IPS-18c (cell line): Measurements from ENCODE around the gene ORM1.

Experiments used
- H3K4me3 ChIP-seq: 2 replicates; pipeline ENCODE4 v1.7.0; 2013; ENCODE audit warnings: low read depth, mild to moderate bottlenecking, low read length, moderate library complexity; ENCODE audit not compliant: insufficient read depth
- H3K9me3 ChIP-seq: one replicate; pipeline ENCODE4 v1.6.1; 2013; ENCODE audit warnings: mild to moderate bottlenecking, low read length, moderate library complexity; ENCODE audit not compliant: control insufficient read depth, insufficient read depth

ORM1 gene

DNA sequence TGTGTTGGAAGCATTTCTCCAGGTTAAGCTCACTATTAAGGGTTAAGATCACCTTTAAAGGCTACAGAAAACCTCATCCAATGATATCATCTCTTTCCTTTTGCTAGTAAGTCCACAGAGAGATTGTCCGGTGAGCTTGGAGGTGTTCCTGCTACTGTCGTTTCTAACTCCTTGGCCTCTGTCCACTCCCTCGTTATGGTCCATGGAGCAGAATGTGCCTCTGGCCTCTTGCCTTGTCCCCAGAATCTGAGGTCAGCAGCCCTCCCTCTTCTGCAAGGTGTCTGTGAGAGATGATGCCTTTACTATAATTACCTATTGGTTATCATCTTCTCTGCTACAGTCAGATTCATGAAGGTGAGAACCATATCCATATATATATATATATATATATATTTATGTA is 21.8 kb downstream of the ORM1 start:
- Histone ChIP-seq H3K4me3 (no peak overlapping the region), H3K9me3 (no peaks in the 10 kb centered on the region)

DNA sequence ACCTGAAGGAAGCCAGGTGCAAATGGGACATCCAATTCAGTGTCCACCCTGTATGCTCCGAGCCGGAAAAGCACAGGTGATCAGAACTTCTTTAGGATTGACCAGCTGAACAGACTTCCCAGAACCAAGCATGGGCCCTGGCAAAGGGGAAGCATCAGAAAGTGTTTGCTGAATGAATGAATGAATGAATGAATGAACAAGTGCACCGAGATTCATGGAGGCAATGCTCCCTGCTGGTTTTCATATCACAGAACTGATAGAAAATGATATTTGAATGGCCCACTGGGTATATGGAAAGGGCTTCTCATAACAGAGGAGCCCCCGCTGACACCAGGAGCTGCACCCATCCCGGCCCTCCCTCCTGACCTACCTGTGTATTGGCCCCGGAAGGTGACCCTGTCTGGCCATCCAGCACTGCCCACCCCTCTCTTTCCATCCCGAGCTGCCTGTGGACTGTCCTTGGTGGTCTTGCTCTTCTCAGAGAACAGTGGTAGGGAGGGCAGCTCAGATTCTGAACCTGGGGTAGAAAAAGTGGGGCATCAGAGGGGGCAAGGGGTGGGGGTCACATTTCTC is 22.7 kb downstream of the ORM1 start:
- Histone ChIP-seq H3K9me3 (no peaks in the 10 kb centered on the region), H3K4me3 (no peak overlapping the region)

DNA sequence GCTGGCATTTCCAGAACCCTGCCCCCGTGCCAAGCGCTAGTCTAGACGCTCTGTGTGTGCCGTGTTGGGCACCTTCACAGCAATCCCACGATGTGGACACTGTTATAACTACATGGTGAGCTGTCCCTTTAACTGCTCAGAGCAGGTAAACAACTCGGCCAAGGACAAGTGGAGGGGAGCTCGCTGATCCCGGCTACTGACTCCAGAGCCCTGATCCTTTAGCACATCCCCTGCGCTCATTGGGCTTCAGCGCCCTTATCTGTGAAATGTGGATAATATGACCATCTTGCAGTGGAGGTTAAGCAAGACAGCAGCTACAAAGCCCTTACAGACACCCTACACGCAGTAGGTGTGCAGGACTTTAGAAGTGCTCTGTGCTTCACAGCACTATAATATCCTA is 23.2 kb downstream of the ORM1 start:
- Histone ChIP-seq H3K4me3 (no peak overlapping the region), H3K9me3 (no peaks in the 10 kb centered on the region)

DNA sequence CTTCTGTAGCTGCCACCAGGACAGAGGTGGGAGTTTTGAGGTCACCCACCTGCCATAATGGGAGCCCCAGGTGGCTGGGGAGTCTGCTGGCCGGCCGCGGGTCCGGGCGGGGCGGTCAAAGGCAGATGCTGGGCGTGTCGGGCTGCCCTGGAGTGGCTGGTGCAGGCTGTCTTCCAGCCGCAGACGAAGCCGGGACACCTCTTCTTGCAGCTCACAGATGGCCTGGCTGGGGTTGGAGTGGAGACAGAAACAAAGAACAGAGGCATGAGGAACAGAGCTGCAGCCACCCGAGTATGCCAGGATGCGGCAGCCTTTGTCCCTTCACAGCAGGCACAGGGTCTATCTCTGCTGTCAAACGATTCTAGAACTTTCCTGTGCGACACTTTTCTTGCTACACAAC is 24.8 kb downstream of the ORM1 start:
- no peaks in the 10 kb centered on the region for H3K9me3 ChIP-seq
- H3K4me3 ChIP-seq = no peak overlapping the region

DNA sequence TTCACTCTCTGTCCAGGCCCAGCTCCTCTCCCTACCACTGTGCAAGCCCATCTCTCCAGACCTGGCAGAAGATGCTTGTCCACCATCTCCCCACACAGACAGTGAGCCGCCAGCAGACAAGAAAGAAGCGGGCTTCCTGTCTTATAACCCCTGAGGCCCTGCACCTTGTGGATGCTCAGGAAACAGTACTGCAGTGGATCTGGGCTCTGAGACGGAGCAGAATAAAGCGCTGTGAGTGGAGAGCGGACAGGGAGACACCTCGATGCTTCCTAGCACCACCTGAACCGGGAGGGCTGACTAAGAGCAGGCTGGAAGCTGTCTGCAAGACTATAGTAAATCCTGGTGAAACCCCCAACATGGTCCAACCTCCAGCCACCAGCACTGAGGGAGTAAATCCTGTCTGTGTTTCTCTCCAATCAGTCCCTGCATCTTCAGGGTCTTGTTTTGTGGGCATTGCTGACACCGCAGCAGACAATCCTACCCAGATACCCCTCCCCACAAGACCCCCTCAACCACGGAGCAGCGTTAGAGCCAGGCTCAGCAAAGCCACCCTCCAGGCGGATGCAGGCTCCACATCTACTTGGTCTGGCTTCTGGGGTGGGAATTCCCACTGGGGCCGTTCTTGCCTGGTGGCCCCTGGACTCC is 25.5 kb downstream of the ORM1 start:
- Histone ChIP-seq H3K9me3 (no peaks in the 10 kb centered on the region), H3K4me3 (no peak overlapping the region)

DNA sequence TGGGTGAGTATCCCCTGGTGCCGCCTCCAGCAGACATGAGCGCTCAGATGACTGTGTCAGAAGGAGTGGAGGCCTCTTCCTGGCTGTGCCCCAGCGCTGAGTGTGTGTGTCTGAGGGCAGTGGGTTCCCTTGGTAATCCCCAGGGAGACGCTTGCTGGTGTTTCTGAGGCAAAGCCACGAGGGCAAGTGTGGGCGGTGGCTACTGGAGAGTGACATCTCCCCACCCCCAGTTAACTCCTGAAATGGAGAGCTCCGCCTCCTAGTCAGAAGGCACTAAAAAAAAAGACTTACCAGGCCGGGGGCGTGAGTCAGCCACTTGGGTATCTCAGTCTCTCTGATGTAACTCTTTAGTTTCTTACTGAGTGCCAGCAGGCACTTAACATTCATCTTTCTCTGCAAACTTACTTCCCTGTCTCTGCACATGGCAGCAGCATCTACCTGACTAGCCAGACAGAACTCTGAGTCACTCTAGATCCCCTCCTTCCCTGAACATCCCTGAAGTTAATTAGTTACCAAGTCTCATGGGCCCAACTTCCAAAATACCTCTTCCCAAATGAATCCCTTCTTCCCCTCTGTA is 26.1 kb downstream of the ORM1 start:
- no peaks in the 10 kb centered on the region for H3K9me3 ChIP-seq
- no peak overlapping the region for H3K4me3 ChIP-seq

DNA sequence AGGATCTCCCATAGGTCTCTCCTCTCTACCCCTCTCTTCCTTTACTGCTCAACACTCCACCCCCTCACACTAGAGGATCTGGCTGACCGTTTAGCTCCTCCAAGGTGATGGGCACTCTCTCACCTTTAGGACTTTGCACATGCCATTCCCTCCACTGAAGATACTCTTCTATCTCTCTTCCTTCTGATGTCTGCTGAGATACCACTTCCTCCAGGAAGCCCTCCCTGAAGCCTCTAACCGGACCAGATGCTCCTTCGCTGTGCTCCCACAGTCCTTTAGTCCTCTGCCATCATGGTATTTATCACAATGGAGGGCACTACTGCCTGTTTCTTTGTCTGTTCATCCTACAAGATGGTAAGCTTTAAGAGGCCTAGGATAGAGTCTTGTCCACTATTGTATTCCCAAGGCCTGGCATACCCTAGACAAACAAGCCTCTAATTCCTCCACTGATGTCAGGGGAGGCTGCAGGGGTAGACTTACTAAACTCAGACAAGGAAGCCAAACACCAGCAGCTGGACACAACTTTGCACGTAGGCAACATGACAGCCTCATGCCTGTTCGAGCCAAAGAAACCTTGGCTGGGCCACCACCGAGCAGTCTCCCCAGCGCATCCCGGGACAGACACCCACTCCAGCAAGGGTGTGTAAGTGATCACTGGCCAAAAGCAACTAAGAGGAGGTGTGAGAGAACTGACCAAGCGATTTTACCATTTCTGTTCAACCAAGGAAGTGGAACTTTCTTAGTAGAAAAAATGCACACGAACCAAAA is 27.0 kb downstream of the ORM1 start:
- Histone ChIP-seq H3K9me3 (no peaks in the 10 kb centered on the region), H3K4me3 (no peak overlapping the region; the same call in 1 of the 2 replicates)

DNA sequence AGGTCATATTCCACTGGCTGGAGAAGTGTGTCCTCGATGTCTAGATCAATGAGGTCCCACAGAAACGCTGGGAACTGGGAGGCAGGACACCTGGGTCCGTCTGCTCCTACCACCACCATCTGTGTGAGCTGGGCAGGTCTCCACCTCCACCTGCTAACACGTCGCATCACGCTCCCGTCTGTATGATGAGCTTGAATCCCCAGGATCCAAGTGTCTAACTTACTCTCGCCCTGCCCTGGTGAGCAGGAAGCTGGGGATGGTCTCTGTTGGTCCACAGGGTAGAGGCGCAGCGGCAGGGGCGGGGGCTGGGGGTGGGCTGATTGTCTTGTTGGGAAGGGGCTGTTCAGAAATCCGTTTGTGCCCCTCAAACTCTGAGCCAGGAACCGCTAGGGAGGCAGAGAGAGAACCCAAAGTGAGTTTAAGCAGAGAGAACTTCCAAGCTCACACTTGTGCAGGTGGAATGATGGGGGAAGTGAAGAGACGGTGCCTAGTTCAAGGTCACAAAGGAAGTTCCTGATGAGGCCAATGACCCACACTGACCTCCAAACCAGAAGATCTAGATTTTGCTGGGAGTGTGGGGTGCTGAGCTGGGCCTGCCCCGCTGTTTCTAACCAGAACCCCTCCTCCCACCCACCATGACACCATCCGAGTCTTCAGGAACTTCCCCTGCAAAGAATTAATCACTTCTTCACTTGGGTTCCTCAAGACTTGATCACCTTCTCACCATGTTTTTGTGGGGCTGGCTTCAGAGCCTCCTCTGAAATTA is 27.9 kb downstream of the ORM1 start:
- Histone ChIP-seq H3K4me3 (no peak overlapping the region), H3K9me3 (no peaks in the 10 kb centered on the region)

DNA sequence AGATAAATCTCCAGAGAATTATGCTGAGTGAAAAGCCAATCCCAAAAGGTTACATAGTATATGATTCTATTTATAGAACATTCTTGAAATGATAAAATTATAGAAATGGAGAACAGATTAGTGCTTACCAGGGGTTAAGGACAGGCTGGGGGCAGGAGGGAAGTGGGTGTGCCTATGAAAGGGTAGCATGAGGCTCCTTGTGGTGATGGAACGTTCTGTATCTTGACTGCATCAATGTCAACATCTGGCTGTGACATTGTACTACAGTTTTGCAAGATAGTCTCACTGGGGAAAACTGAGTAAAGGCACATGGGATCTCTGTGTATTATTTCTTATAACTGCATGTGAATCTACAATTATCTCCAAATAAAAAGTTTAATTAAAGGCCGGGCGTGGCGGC is 29.0 kb downstream of the ORM1 start:
- Histone ChIP-seq H3K4me3 (no peak overlapping the region), H3K9me3 (no peaks in the 10 kb centered on the region)

DNA sequence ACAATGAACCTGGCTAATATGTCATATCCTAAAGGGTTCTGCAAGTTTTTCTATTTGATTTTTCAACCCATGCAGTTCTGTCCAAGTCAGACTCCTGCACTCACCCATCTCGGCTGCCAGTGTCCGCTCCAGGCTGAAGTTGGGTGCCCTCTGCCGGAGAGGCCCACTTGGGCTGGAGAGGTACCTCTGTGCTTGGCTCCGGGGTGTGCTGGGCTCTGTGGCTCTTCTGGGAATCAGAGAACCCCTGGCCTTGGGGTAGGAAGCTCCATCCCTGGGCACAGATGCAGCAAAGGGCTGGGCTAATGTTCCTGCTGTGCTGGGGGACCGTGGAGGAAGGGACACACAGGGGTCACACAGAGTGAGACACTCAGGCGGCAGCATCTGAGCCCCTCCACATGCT is 32.9 kb downstream of the ORM1 start:
- H3K9me3 ChIP-seq = no peaks in the 10 kb centered on the region
- no peak overlapping the region for H3K4me3 ChIP-seq

DNA sequence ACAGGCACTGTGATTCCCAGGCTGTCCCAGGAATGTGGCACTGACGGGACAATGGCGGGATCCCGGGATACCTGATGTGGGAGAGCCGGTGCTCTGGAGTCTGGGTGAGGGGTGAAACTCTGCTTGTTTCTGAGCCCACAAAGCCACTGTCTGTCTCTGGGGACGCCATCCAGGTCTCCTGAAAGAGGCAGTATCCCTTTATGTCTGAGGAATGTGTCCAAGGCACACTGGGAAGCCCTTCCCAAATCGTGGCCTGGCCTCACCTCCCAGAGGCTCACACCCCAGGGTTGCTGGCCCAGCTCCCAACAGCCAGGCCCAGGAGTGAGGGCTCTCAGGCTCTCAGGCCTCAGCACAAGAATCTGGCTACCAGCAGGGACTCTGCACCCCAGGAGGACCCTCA is 33.9 kb downstream of the ORM1 start:
- H3K4me3 ChIP-seq = no peak overlapping the region
- H3K9me3 ChIP-seq = no peaks in the 10 kb centered on the region

DNA sequence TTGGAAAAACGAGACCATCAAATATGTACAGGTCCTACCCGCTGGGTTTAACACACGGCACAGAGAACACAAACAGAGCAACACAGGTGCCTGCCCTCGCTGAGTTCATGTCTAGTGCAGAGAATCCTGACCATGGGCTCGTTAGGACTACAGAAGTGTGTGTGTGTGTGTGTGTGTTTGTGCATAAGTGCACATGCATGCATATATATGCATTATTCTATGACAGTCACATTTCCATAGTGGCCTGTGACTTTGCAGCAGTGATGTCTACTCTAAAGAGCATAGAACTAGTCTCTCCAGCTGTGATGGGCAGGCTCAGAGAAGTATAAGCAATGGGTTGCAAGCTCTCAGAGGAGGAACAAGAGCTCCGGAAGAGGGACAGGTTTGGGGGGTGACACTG is 34.5 kb downstream of the ORM1 start:
- H3K4me3 ChIP-seq = no peak overlapping the region
- H3K9me3 ChIP-seq = no peaks in the 10 kb centered on the region

DNA sequence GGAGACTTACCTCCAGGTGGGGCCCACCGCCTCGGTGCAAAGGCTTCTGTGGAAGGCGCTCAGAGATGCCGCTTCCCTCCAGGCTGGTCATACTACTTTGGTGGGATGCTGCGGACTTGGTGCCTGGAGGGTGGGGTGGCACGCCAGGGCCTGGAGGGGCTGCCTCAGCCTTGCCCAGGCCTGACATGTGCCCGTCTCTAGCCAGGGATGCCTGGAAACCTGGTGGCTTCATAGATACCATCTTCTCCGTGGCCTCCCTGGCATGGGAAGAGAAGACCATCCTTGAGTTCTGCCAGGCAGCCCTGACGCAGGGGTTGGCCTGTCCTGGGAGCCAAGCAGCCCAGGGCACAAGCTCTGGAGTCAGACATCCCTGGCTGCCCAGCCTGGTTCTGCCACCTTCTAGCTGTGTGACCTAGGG is 35.0 kb downstream of the ORM1 start:
- Histone ChIP-seq H3K4me3 (no peak overlapping the region), H3K9me3 (no peaks in the 10 kb centered on the region)

DNA sequence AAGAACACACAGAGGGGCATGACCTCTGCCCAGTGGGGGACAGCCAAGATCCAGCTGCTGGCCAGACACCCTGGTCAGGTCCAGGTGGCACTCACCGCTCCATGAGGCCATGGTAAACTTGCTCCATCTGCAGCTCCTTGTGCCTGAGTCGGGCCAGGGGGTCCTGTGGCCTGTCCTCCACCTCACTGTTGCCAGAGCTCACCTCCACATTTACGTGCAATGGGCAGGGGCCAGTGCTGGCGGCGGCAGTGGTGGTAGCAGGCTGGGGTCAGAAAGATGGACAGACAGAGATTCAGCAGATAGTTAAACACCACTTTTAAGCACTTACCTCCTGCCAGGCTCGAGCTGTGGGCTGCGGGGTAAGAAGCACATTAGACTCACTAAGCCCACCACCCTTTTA is 36.9 kb downstream of the ORM1 start:
- Histone ChIP-seq H3K4me3 (no peak overlapping the region), H3K9me3 (no peaks in the 10 kb centered on the region)

DNA sequence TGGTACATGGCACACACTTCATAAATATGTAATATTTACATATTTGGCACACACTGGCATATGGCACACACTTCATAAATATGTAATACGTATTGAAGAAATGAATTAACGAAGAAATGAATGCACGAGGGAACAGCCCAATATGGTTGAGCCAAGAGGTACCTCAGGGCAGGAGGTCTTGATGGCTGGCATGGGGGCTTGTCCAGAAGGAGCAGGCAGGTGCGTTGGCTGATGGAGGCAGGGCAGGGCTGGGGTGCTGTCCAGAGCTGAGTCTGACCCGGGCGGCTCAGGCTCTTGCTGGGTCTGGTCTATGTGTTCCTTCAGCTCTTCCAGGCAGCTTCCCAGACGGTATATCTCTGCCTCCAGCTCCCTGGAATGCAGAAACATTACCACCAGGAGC is 38.6 kb downstream of the ORM1 start:
- Histone ChIP-seq H3K9me3 (no peaks in the 10 kb centered on the region), H3K4me3 (no peak overlapping the region)

DNA sequence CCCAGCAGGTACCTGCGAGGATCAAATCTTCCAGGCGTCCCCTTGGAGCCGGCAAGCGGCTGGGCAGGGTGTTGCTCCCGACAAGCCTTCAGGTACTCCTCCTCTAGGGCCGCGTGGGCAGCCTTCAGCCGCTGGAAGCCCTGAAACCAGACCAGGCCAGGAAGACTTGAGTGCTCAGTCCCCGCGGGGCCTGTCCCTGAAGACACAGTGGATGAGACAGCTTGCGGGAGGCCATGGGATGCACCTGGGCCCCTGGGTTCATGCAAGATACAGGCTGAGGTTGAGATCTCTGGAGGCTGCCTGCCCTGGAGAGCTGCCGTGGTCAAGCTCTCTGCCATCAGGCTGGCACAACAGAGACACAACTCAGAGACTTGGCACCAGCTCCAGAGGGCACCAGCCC is 39.5 kb downstream of the ORM1 start:
- no peak overlapping the region for H3K4me3 ChIP-seq
- H3K9me3 ChIP-seq = no peaks in the 10 kb centered on the region

DNA sequence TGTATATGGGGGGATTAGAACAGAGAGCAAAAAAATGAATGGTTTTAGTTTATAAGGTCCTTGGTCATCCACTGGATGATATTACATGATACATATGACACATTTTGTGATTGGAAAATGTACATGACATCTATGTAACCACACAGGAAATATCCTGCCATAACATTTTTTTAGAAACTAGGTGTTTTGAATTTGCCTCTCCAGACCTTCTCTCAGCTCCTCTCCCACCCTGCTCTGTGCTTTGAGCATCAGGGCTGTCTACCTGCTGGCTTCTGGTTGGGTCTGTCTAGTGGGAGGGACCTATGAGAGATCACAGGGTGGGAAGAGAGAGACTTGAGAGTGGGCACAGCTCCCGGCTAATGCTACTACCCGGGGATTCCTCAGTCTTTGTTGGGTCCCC is 40.5 kb downstream of the ORM1 start:
- no peaks in the 10 kb centered on the region for H3K9me3 ChIP-seq
- no peak overlapping the region for H3K4me3 ChIP-seq
